GM12892 (cell line): Measurements from ENCODE around the gene MAST3. TPM values are rescaled to one million over a fixed set of nuclear protein-coding genes. Genes with fewer than 3 reads are reported as not detected.

Source experiments
- DNase-seq: peaks from one replicate; pipeline ENCODE4 v3.0.0; 2011; ENCODE audit not compliant: insufficient read length
- FAIRE-seq: peaks from 2 replicates; lab custom pipeline; 2011; peaks lifted over from hg19 to GRCh38; lab: Jason Lieb, UNC
- POLR2A ChIP-seq: IDR thresholded peaks from 2 replicates; pipeline ENCODE4 v1.6.1; 2011; ENCODE audit warnings: low read depth, low read length, control low read depth
- POLR2AphosphoS5 ChIP-seq: IDR thresholded peaks from 2 replicates; pipeline ENCODE4 v1.6.1; 2011; ENCODE audit warnings: low read depth, low read length, control low read depth
- TAF1 ChIP-seq: IDR thresholded peaks from 2 replicates; pipeline ENCODE4 v1.6.1; 2011; ENCODE audit warnings: low read depth, mild to moderate bottlenecking, control low read depth, low read length, borderline replicate concordance
- polyA plus RNA-seq: library from polyadenylated mRNA; unstranded; fragments of >200 nt; gene quantifications from one replicate; pipeline ENCODE4 v1.2.1, GENCODE V29; 2012; ENCODE audit warnings: missing spikeins, inconsistent platforms; ENCODE audit not compliant: missing spikeins

MAST3 gene
- 7.8 TPM for polyA plus RNA-seq

- TF ChIP-seq POLR2A = peak; percentile 61; the same call in 1 of the 2 replicates
- no peak for TF ChIP-seq POLR2AphosphoS5
- TF ChIP-seq TAF1 = no peak
- peak; percentile 90 for FAIRE-seq
- peak; percentile 93 for DNase-seq
These were observed at the start of gene MAST3 for GRCh38 chr19:18097217-18097992. TSS of gene MAST3 (plus strand) at chr19:18097778. CDS start at chr19:18097793, 15 bp downstream.

GRCh38 chr19:18049385-18049784, 48.2 kb upstream of the MAST3 start:
- no peak for FAIRE-seq
- TF ChIP-seq POLR2AphosphoS5 = no peak
- TF ChIP-seq POLR2A = no peak
- TF ChIP-seq TAF1 = no peak
- DNase-seq = no peak

- DNase-seq (no peak), FAIRE-seq (no peak)
- no peak for TF ChIP-seq POLR2AphosphoS5
- TF ChIP-seq TAF1 = no peak
- no peak for TF ChIP-seq POLR2A
These were observed 45.7 kb upstream of the MAST3 start for GRCh38 chr19:18051887-18052286.

- TF ChIP-seq POLR2A = no peak
- FAIRE-seq (no peak), DNase-seq (no peak)
These were observed 43.9 kb upstream of the MAST3 start for GRCh38 chr19:18053576-18054219.

DNA sequence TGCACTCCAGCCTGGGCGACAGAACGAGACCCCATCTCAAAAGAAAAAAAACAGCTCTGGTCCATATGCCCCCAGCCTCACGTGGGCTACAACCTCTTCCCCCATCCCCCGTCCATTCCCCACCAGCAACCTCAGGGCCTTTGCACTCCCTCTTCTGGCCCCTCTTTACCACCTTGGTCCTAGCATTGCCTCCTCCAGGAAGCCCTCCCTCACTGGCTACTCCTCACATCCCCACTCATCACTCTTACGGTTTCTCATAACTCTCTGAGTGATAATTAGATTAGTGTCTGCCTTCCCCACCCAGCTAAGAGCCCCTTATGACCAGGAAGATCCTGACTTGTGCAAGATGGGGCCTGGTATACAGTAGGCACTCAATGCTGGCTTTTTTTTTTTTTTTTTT, 41.6 kb upstream of the MAST3 start:
- FAIRE-seq (no peak), DNase-seq (no peak)
- TF ChIP-seq TAF1 = no peak
- no peak for TF ChIP-seq POLR2A
- TF ChIP-seq POLR2AphosphoS5 = no peak

GRCh38 chr19:18057557-18057956, 40.0 kb upstream of the MAST3 start:
- TF ChIP-seq TAF1 (no peak), POLR2A (no peak), POLR2AphosphoS5 (no peak)
- no peak for FAIRE-seq
- DNase-seq = no peak

- FAIRE-seq = peak; percentile 82
- peak; percentile 86 for DNase-seq
- TF ChIP-seq POLR2AphosphoS5 (no peak), POLR2A (no peak), TAF1 (no peak)
These were observed 39.2 kb upstream of the MAST3 start for GRCh38 chr19:18058208-18059009.

DNA sequence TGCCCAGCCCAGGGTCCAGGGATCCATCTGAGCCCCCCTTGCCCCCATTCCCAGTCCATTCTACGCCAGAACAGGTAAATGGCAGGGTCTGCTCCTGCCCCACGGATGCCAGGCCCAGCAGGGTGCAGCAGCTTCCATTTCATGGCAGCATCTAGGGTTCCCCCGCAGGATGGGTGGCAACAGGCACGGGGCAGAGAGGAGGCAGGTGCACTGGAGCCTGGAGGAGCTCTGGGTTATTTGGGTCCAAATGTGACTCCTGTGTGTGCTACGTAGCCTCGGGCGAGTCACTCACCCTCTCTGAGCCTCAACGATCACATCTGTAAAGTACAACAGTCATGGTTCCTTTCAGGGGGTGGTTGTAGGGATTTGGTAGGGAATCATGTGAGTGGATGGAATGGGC, 38.3 kb upstream of the MAST3 start:
- no peak for FAIRE-seq
- TF ChIP-seq TAF1 (no peak), POLR2AphosphoS5 (no peak), POLR2A (no peak)
- DNase-seq = no peak

DNA sequence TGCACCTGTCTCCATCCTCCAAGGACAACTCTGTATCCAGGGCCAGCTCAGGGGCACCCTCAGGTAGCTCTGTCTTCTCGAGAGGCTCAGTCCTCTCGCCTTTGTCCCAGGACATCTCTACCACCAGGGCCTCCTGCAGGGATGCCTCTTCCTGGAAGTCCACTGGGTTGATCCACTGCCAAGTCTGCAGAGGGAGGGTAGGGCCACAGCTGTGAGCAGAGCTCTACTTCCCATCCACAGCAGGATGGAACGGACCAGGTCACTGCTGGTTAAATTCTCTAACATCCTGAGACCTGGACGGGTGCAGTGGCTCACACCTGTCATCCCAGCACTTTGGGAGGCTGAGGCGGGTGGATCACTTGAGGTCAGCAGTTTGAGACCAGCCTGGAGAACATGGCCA, 37.7 kb upstream of the MAST3 start:
- no peak for TF ChIP-seq POLR2AphosphoS5
- no peak for TF ChIP-seq TAF1
- no peak for TF ChIP-seq POLR2A
- FAIRE-seq = no peak
- DNase-seq = no peak

GRCh38 chr19:18060472-18060871, 37.1 kb upstream of the MAST3 start:
- TF ChIP-seq TAF1 = no peak
- no peak for TF ChIP-seq POLR2A
- TF ChIP-seq POLR2AphosphoS5 = no peak
- no peak for DNase-seq
- no peak for FAIRE-seq

DNA sequence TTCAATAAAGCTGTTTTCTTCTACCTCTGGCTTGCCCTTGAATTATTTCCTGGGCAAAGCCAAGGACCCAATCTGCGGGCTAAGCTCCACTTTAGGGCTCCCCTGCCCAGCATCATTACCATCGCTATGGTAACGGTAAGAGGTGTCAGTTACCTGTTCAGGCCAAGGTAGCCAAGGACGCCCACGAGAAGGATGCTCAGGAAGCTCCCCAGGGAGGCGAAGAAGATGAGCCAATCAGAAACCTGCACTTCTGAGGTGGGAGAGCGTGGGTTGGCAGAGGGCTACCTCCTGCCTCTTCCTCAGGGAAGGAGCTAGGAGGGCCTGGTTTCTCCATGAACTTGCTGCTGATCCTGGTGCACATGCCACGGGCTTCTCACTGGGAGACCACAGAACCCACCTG, 35.5 kb upstream of the MAST3 start:
- no peak for FAIRE-seq
- DNase-seq = no peak
- TF ChIP-seq POLR2A = no peak
- TF ChIP-seq POLR2AphosphoS5 = no peak
- no peak for TF ChIP-seq TAF1

DNA sequence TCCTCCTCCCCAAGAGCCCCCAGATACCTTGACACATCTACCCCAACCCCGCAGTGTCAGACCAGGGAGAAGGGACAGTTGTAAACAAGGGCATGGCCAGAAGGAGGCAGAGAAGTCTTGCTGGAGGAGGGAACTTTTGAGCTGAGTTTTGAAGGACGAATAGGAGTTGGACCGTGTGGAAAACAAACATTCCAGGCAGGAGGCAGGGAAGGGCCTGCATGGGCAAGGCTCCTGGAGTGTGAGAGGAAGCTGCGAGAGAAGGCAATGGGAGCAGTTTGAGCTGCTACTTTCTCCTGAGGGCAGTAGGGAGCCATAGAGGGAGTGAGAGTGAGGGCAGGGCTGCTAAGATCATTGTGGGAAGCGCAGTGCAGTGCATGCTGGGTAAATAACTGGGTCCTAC, 34.1 kb upstream of the MAST3 start:
- DNase-seq (no peak), FAIRE-seq (no peak)
- TF ChIP-seq POLR2AphosphoS5 (no peak), POLR2A (no peak), TAF1 (no peak)
